NCI-H128 (cell line): ENCODE measurements around the gene AQP7.
"Not testable (repeated sequence)": the region's sequence is repeated elsewhere in the genome, so short reads cannot be mapped to it uniquely, and the experiment has no call there.

Source experiments
- DNase-seq: peaks from one replicate; lab custom pipeline; 2025; ENCODE audit not compliant: unreplicated experiment; lab: John Stamatoyannopoulos, UW

The AQP7 gene

DNA sequence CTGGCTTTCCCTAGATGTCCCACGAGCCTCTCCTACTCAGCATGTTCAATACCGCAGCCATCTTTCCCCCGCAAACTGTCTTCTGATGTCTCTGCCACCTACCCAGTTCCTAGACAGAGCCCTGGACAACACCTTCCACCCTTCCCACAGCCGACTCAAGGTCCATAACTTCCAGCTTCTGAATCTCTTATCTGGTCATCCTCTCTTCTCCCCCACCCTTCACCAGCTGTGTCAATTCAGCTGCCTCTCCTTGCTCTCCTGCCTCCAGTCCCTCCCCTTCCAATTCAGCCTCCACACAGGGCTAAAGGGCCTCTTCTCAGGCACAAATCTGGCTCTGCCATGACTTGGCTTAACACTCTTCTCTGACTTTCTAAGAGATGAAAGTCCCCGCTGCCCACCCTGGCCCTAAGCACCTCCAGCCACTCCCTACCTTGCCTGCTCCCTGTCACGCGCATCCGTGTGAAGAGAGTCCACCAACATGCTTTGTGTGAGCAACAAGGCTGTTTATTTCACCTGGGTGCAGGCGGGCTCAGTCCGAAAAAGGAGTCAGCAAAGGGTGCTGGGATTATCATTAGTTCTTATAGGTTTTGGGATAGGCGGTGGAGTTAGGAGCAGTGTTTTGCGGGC lies 25.2 kb downstream of the AQP7 start:
- no peak for DNase-seq

DNA sequence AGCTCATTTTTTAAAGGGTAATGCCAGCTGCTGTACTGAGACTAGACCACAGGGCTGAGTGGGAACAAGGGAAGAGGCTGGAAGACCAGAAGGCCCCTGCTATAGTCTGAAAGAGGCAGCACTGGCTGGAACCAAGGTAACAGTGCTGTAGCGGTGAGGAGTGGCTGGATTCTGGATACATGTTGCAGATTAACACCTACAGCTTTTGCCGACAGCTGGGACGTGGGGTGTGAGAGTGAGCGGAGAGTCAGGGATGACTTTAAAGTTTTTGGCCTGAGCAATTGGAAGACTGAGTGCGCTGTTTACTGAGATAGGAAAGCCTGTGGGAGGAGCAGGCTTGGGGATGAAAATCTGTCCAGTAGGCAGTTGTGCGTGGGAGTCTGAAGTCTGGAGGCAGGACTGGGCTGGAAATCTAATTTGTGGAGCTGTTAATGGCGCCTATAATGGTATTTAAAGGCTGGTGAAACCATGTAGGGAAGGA lies 26.5 kb downstream of the AQP7 start:
- no peak for DNase-seq

DNA sequence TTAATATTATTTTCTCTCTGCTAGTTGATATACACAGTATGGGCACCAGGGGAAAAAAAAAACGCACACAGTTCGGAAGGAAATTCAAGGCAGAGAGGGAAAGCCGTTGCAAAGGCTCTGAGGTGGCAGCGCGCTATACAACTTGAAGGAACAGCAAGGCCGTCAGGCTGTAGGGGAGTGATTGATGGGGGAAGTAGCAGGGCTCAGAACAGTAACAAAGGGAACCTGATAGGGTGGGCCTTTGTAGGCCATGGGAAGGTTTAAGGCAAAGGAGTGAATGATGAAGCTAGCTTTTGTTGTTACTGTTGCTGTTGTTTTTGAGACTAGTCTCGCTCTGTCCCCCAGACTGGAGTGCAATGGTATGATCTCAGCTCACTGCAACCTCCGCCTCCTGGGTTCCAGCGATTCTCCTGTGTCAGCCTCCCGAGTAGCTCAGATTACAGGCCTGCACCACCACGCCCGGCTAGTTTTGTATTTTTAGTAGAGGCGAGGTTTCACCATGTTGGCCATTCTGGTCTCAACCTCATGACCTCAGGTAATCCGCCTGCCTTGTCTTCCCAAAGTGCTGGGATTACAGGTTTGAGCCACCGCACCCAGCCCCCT lies 27.0 kb downstream of the AQP7 start:
- no peak for DNase-seq

- no peak for DNase-seq
Measured at GRCh38 chr9:33374634-33375237, 27.6 kb downstream of the AQP7 start.

- DNase-seq: no peak
Measured at GRCh38 chr9:33374190-33374589, 28.2 kb downstream of the AQP7 start.

DNA sequence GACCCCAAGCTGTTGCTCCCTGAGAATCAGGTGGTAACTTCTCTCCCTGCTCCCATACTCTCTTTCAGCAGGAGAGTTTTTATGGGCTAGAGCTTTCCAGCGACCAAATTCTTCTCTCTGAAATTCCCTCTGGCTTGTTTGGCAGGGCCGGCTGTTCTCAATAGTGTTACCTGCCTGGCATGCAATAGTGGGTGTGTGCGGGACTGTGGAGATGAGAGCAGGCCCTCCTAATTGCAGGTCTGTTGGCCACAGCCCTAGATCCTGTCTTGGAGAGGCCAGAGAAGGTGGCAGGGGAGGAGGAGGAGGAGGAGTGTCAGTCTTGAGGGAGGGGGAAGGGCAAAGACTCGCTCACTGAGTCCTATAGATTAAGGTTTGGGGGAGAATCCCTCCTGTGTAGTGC lies 29.5 kb downstream of the AQP7 start:
- DNase-seq: no peak

DNA sequence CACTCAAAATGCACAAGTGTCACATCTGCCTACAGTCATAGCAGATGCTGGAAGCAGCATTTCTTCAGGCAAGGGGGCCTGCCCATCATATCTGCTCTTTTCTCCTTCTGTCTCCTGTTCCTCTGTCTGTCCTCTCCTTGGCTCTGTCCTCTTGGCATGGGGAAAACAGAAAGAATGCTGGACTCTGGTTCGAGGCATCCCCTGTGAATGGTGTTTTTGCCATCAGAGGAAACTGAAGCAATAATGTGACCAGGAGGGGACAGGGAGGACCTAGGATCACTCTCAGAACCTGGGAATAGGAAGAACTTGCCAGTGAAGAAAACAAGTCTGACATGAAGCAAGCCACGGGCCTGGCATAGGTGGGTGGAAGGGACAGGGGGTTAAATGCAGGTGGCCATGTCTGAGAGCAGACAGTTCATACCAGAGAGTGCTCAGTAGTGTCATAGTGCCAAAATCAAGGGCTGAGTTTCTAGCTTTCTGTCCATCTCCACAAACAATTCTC lies 35.3 kb downstream of the AQP7 start:
- DNase-seq: no peak

GRCh38 chr9:33364814-33365213 lies 37.6 kb downstream of the AQP7 start:
- DNase-seq: not testable (repeated sequence)

GRCh38 chr9:33364127-33364526 lies 38.2 kb downstream of the AQP7 start:
- no peak for DNase-seq

GRCh38 chr9:33358641-33359040 lies 43.7 kb downstream of the AQP7 start:
- DNase-seq: not testable (repeated sequence)

DNA sequence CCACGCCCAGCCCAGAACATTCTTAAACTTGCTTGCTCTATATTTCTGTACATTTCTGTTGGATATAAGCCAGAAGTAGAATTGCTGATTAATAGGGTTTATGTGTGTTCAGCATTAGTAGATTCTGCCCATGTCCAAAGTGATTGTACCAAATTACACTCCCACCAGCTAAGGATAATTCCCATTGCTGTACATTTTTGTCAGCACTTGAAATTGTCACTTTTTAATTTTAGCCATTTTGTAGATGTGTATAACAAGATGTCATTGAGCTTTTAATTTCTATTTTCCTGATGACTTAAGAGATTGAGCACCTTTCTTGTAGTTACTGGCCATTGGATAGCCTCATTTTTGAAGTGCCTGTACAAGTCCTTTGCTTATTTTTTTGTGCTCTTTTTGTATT lies 46.4 kb downstream of the AQP7 start:
- no peak for DNase-seq

DNA sequence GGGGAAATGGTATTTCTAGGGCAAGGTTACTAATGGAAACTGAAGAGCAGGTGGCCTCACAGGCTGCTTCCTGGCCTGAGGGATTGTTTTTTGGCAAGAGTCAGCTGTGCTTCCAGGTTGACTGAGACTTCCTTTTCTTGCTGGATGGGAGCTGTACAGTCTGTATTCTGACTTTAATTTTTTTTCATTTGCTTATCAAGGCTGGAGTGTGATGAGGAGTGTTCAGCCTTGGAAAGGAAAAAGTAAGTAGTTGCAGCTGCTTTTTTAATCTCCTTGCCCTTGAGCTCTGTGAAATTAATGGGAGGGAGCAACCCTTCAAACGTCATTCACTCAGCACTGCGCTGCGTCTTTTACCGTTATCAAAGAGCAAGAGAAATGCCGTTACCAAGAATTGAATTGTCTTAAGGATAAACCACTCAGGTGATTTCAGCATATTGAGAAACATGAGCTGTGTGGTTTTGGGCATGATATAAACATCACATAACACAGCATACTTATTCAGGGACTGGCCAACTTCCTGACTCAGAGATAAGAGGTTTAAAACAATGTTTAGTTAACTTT lies 47.6 kb downstream of the AQP7 start:
- no peak for DNase-seq

- DNase-seq: no peak
Measured at GRCh38 chr9:33351547-33351946, 50.8 kb downstream of the AQP7 start.

GRCh38 chr9:33350310-33350709 lies 52.1 kb downstream of the AQP7 start:
- no peak for DNase-seq

DNA sequence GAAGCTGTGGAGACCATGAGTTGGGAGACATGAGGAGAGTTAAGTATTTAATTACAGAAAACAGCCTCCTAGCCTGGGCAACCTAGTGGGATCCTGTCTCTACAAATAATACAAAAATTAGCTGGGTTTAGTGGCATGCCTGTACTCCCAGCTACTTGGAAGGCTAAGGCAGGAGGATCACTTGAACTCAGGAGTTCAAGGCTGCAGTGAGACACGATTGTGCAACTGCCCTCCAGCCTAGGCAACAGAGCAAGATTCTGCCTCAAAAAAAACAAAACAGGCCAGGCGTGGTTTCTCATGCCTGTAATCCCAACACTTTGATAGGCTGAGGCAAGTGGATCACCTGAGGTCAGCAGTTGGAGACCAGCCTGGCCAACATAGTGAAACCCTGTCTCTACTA lies 52.6 kb downstream of the AQP7 start:
- DNase-seq: no peak

DNA sequence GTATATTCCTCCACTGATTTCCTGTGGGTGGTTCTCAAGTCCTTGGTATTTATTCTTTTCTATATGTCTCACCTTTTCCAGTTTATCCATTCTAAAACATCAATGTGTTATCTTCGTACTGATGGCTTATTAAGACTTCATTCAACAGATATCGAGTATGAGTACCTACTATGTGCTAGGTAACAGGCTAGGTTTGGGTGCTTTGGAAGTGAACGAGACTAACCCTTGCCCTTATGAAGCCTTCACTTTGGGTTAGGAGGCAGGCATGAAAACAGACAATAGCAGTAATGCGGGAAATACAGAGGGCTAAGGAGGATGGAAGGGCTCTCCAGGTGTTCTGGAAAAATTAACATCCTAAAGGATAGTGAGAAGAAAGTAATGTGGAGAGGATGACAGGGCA lies 53.4 kb downstream of the AQP7 start:
- DNase-seq: no peak

DNA sequence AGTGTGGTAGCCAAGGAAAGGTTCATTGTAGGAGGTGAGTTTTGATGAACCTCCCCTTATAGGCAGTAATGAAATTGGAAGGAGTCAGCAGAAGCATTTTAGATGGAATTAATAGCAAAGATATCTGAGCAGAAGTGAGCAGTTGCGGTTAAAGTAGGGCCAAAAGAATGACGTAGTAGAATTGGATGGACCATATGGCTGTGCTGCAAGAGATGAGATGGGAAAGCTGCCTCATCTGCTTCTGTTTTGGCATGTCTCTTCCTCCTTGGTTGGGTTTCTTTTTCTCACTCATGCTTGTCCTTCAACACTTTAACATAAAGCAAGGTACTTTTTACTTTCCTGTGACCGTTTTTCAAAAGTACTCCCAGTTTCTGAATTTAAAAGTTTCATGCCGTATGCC lies 55.8 kb downstream of the AQP7 start:
- no peak for DNase-seq

GRCh38 chr9:33344145-33344544 lies 58.2 kb downstream of the AQP7 start:
- DNase-seq: no peak

- DNase-seq: no peak
Measured at GRCh38 chr9:33341182-33341581, 61.2 kb downstream of the AQP7 start.

DNA sequence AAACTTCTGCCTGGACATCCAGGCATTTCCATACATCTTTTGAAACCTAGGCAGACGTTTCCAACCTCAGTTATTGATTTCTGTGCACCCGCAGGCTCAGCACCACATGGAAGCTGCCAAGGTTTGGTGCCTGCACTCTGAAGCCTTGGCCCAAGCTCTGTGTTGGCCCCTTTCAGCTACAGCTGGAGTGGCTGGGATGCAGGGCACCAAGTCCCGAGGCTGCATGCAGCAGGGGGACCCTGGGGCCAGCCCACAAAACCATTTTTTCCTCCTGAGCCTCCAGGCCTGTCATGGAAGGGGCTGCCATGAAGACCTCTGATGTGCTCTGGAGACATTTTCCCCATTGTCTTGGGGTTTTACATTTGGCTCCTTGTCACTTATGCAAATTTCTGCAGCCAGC lies 62.2 kb downstream of the AQP7 start:
- no peak for DNase-seq
